HG03460 (cell line): ENCODE data around the gene MOGAT3.

ENCODE experiments used
- ATAC-seq: cut with Tn5 transposase; IDR thresholded peaks from one replicate; pipeline ENCODE4 v1.9.1; 2021; ENCODE audit not compliant: unreplicated experiment

The MOGAT3 gene

GRCh38 chr7:101234636-101235035, 33.8 kb upstream of the MOGAT3 start:
- no peak for ATAC-seq

GRCh38 chr7:101233907-101234547, 33.2 kb upstream of the MOGAT3 start:
- ATAC-seq: no peak

- ATAC-seq: no peak
Measured at GRCh38 chr7:101232141-101232850, 31.5 kb upstream of the MOGAT3 start.

DNA sequence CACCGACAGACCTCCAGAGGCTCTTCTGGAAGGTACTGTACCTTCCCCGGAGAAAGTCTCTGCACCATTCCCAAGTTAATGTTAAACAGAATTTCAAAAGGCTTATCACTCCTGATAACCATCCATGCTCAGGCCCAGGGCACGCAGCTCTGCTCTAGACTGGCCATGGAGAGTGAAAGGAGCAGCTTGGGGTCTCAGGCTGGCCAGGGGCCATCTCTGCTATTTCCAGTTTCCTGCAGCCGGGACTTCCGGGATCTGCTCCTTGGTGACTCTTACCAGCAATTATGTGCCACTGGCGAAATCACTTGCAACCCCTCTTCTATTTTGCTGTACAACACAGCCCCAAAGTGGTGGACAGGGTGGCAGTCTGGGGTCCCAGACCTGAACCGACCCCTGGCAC, 30.8 kb upstream of the MOGAT3 start:
- ATAC-seq: no peak

- no peak for ATAC-seq
Measured at GRCh38 chr7:101226721-101227120, 25.9 kb upstream of the MOGAT3 start.

DNA sequence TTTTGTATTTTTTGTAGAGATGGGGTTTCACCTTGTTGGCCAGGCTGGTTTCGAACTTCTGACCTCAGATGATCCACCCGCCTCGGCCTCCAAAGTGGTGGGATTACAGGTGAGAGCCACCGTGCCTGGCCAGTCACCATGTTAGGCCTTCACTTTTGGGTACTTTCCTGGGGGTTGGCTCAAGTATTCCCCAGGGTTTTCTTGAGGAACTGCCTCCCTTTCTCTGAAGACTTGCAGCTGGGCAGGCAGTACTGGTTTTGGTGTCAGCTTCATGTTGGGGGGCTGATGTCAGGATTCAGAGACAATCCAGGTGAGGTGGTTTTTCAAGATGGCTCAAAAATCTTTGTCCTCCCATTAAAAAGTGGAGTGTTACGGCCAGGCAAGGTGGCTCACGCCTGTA, 24.8 kb upstream of the MOGAT3 start:
- ATAC-seq: no peak

DNA sequence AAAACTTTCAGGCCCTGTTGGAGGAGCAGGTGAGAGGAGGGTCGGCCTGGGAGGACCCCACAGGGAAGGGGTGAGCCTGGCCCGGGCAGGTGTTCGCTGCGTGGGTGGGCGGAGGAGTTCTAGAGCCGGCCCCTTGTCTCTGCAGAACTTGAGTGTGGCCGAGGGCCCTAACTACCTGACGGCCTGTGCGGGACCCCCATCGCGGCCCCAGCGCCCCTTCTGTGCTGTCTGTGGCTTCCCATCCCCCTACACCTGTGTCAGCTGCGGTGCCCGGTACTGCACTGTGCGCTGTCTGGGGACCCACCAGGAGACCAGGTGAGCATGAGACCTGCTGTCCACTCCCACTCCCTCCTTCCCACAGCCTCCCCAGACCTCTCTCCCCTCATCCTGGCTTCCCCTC, 22.7 kb upstream of the MOGAT3 start:
- ATAC-seq: no peak

- ATAC-seq: no peak
Measured at GRCh38 chr7:101222275-101222830, 21.5 kb upstream of the MOGAT3 start.

DNA sequence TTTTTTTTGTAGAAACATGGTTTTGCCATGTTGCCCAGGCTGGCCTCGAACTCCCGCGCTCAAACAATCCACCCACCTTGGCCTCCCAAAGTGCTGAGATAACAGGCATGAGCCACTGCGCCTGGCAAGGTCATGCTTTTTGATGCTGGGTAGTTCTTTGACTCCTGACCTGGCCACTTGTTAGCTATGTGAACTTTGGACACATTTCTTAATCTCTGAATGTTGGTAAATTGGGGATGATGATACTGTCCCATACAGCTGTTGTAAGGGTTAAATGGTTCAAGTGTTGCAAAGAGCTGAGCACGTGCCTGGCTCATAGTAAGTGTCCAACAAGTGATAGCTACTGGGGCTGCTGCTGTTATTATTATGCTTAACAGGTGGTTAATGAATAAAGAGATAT, 19.5 kb upstream of the MOGAT3 start:
- no peak for ATAC-seq

DNA sequence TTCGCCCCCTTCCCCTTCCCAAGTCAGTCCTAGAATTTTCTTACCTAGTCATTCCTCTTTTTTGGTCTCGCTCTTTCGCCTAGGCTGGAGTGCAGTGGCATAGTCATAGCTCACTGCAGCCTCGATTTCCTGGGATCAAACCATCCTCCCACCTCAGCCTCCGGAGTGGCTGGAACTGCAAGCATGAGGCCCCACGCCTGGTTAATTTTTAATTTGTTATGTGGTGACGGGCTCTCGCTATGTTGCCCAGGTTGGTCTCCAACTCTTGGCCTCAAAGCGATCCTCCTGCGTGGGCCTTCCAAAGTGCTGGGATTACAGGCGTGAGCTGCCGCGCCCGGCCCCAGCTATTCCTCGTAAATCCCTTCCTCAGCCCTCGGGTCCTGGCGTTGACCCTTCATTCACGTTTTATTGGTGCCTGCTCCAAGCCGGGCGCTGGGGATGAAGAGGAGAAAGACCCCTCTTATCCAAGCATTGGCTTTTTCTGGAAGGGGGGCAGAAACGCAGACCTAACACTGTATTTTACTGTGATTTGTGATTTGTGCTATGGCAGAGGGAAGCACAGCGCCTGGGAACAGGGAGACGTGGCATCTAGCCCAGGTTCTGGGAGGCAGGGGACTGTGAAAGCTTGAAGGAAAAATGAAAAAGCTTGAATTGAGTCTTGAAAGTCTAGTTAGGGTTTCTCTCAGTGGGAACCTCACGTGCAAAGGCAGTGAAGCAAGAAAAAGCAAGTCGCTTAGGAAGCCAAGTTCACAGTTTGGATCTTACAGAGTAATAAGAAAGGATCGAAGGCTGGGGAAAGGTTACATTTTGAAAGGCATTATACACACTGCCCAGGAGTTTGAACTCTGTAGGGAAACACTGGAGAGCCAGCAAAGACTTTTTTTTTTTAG, 17.6 kb upstream of the MOGAT3 start:
- ATAC-seq: peak; percentile 8

- peak; percentile 61 for ATAC-seq
Measured at GRCh38 chr7:101217388-101218235, 16.8 kb upstream of the MOGAT3 start, which contains the start of the genes PLOD3 and ZNHIT1. PLOD3 (minus strand) TSS chr7:101217581; CDS start chr7:101217274, 307 bp downstream. ZNHIT1 (plus strand) TSS chr7:101218165; CDS start chr7:101218196, 31 bp downstream.

GRCh38 chr7:101216860-101217387, 16.1 kb upstream of the MOGAT3 start:
- peak; percentile 18 for ATAC-seq

- no peak for ATAC-seq
Measured at GRCh38 chr7:101216001-101216859, 15.4 kb upstream of the MOGAT3 start.

- ATAC-seq: no peak
Measured at GRCh38 chr7:101212014-101212413, 11.2 kb upstream of the MOGAT3 start.

DNA sequence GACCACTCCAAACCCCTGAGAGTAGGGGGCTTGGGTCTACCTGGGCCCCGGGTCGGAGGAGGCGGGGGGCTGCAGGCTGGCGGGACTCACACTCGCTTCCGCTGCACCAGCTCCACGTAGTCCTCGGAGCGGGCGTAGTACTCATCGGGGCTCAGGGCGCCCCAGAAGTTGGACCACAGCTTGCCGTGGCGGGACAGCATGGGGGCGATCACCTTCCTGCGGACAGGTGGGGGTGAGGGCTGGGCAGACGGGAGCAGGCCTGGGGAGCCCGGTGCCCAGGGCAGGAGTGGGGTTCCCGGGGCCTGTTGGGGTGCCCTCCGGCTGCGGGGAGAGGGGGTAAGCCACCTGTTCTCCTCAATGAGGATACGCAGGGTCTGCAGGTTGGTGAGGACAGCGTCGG, 10.7 kb upstream of the MOGAT3 start:
- no peak for ATAC-seq

- no peak for ATAC-seq
Measured at GRCh38 chr7:101210143-101210542, 9.3 kb upstream of the MOGAT3 start.

DNA sequence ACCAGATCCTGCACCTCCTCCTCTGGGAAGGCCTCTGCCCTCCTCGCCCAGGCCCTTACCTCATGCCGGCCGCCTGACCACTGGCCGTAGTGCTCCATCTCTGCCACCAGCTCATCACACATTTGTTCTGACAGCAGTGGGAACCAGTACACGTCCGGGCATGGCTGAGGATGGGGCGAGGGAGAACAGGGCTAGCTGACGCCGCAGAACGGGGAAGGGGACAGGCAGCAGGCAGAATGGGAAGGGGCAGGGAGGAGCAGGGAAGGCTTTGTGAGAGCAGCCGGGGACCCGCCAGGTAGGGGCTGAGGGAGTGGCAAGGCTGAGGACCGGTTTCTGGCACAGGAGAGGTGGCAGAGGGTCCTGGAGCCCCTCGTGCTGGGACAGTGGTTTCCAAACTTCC, 8.0 kb upstream of the MOGAT3 start:
- no peak for ATAC-seq

- ATAC-seq: no peak
Measured at GRCh38 chr7:101207459-101207858, 6.6 kb upstream of the MOGAT3 start.

- no peak for ATAC-seq
Measured at GRCh38 chr7:101206665-101207042, 5.8 kb upstream of the MOGAT3 start.
